ENCODE data around the gene LINGO3.

GRCh38 chr19:2270157-2270422, 37.9 kb downstream of the LINGO3 start:
- TF ChIP-seq, protein P1, sequence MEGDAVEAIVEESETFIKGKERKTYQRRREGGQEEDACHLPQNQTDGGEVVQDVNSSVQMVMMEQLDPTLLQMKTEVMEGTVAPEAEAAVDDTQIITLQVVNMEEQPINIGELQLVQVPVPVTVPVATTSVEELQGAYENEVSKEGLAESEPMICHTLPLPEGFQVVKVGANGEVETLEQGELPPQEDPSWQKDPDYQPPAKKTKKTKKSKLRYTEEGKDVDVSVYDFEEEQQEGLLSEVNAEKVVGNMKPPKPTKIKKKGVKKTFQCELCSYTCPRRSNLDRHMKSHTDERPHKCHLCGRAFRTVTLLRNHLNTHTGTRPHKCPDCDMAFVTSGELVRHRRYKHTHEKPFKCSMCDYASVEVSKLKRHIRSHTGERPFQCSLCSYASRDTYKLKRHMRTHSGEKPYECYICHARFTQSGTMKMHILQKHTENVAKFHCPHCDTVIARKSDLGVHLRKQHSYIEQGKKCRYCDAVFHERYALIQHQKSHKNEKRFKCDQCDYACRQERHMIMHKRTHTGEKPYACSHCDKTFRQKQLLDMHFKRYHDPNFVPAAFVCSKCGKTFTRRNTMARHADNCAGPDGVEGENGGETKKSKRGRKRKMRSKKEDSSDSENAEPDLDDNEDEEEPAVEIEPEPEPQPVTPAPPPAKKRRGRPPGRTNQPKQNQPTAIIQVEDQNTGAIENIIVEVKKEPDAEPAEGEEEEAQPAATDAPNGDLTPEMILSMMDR (IDR thresholded peaks at IDR 0.05) = no peak
- TF ChIP-seq POLR2A (IDR thresholded peaks at IDR 0.05) = no peak

Measured in testis (tissue), 2 donors.